ENCODE measurements around the gene BTNL9. TPM values are rescaled to one million over a fixed set of nuclear protein-coding genes. Genes with fewer than 3 reads are reported as not detected.
"Not testable (repeated sequence)": the region's sequence is repeated elsewhere in the genome, so short reads cannot be mapped to it uniquely, and the experiment has no call there.

BTNL9 gene
- 105 TPM for total RNA-seq

GRCh38 chr5:181039931-181040630, at the start of gene BTNL9:
Gene BTNL9 (plus strand): TSS chr5:181040266. CDS start chr5:181045490, 5,224 bp downstream.
- DNase-seq (ENCODE audit: low spot score) (no peak), ATAC-seq (no peak)
- intact Hi-C loops (cut with DNase I) = no loop called here

GRCh38 chr5:180990882-180991242, 49.2 kb upstream of the BTNL9 start:
- no peak for DNase-seq (ENCODE audit: low spot score)

GRCh38 chr5:181001947-181002346, 38.1 kb upstream of the BTNL9 start:
- ATAC-seq (no peak), DNase-seq (ENCODE audit: low spot score) (no peak)
- intact Hi-C loops (cut with DNase I) = no loop called here

More at GRCh38 chr5:180990882-180991242, 49.2 kb upstream of the BTNL9 start:
- no peak for ATAC-seq
- intact Hi-C loops (cut with DNase I) = no loop called here

GRCh38 chr5:181005791-181006190, 34.3 kb upstream of the BTNL9 start:
- no peak for ATAC-seq
- intact Hi-C loops (cut with DNase I) = no loop called here
- no peak for DNase-seq (ENCODE audit: low spot score)

GRCh38 chr5:181008136-181008535, 31.9 kb upstream of the BTNL9 start:
- DNase-seq (ENCODE audit: low spot score) = no peak
- no peak for ATAC-seq
- intact Hi-C loops (cut with DNase I) = no loop called here

- ATAC-seq; intact Hi-C loops (cut with DNase I); DNase-seq (ENCODE audit: low spot score): not testable (repeated sequence)
These were observed 30.0 kb upstream of the BTNL9 start for GRCh38 chr5:181010018-181010417.

- DNase-seq (ENCODE audit: low spot score); ATAC-seq; intact Hi-C loops (cut with DNase I): not testable (repeated sequence)
These were observed 25.4 kb upstream of the BTNL9 start for GRCh38 chr5:181014654-181015053.

GRCh38 chr5:181017448-181017847, 22.6 kb upstream of the BTNL9 start:
- DNase-seq (ENCODE audit: low spot score); ATAC-seq; intact Hi-C loops (cut with DNase I): not testable (repeated sequence)

- ATAC-seq (no peak), DNase-seq (ENCODE audit: low spot score) (no peak)
- intact Hi-C loops (cut with DNase I) = no loop called here
These were observed 19.4 kb upstream of the BTNL9 start for GRCh38 chr5:181020688-181021087.

- intact Hi-C loops (cut with DNase I) = no loop called here
- no peak for DNase-seq (ENCODE audit: low spot score)
- ATAC-seq = no peak
These were observed 15.6 kb upstream of the BTNL9 start for GRCh38 chr5:181024245-181025064.

- intact Hi-C loops (cut with DNase I) = no loop called here
- no peak for ATAC-seq
- no peak for DNase-seq (ENCODE audit: low spot score)
These were observed 12.5 kb upstream of the BTNL9 start for GRCh38 chr5:181027452-181028031.

- no peak for DNase-seq (ENCODE audit: low spot score)
- intact Hi-C loops (cut with DNase I) = no loop called here
- no peak for ATAC-seq
These were observed 11.8 kb upstream of the BTNL9 start for GRCh38 chr5:181028032-181028819.

GRCh38 chr5:181031716-181032115, 8.3 kb upstream of the BTNL9 start:
- intact Hi-C loops (cut with DNase I) = no loop called here
- DNase-seq (ENCODE audit: low spot score) (no peak), ATAC-seq (no peak)

GRCh38 chr5:181035991-181036815, 3.9 kb upstream of the BTNL9 start:
- intact Hi-C loops (cut with DNase I) = loop anchor here (1.0 kb wide), 1 partner anchor 24 kb away; no protein-coding TSS in a partner anchor
- no peak for DNase-seq (ENCODE audit: low spot score)
- no peak for ATAC-seq

- ATAC-seq = no peak
- intact Hi-C loops (cut with DNase I) = no loop called here
- DNase-seq (ENCODE audit: low spot score) = no peak
These were observed 3.2 kb upstream of the BTNL9 start for GRCh38 chr5:181036816-181037364.

- no peak for ATAC-seq
- intact Hi-C loops (cut with DNase I) = no loop called here
- DNase-seq (ENCODE audit: low spot score) = no peak
These were observed 2.7 kb upstream of the BTNL9 start for GRCh38 chr5:181037365-181037861.

GRCh38 chr5:181039471-181039870, 595 bp upstream of the BTNL9 start:
- ATAC-seq (no peak), DNase-seq (ENCODE audit: low spot score) (no peak)
- intact Hi-C loops (cut with DNase I) = no loop called here

- ATAC-seq (no peak), DNase-seq (ENCODE audit: low spot score) (no peak)
- intact Hi-C loops (cut with DNase I) = no loop called here
These were observed 522 bp downstream of the BTNL9 start for GRCh38 chr5:181040631-181040945.
